GM18520 (cell line): ENCODE measurements around the gene POLR3G.
A peak's percentile ranks its signal among the peaks of the same experiment; 100 is the strongest.

ENCODE experiments used
- ATAC-seq: cut with Tn5 transposase; IDR thresholded peaks from one replicate; pipeline ENCODE4 v1.9.1; 2021; ENCODE audit not compliant: unreplicated experiment

POLR3G gene, protein sequence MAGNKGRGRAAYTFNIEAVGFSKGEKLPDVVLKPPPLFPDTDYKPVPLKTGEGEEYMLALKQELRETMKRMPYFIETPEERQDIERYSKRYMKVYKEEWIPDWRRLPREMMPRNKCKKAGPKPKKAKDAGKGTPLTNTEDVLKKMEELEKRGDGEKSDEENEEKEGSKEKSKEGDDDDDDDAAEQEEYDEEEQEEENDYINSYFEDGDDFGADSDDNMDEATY

DNA sequence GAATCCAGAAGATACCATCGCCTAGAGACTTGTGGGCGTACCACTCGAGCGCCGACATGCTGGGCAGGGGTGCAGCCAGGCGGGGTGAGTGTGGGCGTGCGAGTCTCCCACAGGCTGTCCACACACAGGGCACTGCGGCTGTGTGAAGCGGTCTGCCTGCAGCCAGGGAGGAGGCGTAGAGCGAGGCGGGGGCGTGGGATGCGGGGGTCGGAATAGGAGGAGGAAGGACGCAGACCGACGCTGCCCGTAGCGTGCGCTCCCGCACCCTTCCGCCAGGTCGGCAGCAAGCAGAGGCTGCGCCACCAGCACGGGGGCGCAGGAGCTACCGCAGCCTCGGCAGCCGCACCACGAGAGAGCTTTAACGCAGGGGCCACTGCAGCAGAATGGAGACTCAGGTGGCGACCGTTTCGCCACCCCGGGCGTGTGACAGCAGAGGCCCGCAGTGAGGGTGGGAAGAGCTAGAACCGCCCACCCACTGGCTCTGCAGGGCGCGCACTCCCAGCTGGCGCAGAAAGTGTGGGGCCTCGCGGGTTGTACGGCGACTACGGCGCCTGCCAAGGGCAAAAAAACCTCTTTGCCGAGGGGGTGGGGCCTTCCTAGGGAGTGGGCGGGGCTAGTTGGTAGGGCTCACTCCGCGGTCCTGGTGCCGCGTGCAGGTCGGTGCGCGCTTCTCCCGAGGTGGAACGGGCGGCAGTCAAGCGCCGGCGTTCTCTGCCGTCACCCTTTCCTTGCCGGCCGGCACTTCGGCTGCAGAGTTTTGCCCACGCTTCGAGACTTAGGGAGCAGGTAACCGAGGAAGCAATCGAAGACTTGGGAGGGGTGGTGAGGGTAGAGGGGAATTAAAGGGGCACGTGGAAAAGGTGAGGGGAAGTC lies at the start of gene POLR3G, which contains the start of gene MBLAC2:
TSS of gene POLR3G (plus strand) at position 630 of the 873 bp plus-strand sequence. CDS start 10,704 bp downstream, outside the sequence.
TSS of gene MBLAC2 (minus strand) at position 537 of the 873 bp plus-strand sequence. CDS start at position 58, 479 bp downstream.
- ATAC-seq, result peak; percentile 82

DNA sequence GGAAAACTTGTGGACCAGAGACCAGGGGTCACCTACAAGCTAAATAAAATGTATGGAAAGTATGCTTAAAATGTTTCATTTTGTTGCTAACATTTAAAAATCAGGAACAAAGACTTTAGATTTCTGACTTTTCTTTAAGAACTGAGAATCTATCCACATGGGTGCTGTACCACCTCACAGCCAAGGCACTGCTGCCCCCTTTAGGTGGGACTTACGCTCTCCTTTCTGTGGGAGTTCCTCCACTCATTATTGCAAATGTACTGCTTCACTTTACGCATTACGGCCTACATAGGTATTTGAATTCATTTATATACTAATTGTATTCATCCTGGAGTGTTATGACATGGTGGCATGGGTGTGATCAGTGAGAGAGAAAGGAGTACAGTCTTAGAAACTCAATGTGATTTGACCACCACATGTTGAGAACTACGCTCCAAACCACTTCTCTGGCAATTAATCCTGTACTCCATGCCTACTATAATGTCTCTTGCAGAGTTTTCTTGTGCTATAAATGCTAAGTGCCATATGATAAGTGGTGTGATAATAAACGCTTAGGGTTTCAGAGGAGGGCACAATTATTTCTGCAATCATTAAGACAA lies 40.4 kb upstream of the POLR3G start:
- ATAC-seq, result no peak

DNA sequence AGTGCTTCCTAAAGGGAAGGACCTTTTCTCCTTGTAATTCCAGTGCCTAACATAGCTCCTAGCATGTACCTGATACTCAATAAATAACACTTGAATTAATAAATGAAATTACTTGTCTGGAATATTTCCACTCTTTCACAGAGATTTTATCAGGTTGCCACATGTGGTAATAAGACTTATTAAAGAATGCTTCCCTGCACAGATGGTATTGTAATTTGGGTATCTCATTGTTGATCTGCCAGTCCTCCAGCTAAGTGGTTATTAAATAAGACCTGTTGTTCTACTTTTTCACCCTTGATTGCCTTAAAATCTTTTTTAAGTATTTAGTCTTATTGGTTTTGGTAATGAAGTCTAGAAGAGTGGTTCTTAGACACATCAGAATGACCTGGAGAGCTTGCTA lies 37.0 kb upstream of the POLR3G start:
- ATAC-seq, result no peak

DNA sequence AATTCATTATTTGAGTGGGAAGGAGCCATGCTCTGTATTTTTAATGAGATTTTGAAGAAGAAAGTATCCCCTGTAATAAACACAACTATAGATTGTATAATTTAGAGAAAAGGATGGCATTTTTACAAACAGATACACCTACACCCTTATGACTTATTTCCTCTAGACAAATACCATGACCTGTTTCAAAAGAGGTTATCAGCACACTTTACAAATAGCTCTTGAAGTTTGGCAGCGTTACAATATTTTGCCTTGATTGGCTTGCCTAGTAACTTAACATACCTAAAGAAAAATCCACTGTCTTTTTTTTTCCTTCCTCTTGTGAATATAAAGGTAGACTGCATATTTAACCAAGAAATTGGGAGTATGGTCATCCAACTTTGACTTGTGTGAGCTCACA lies 36.6 kb upstream of the POLR3G start:
- no peak for ATAC-seq

DNA sequence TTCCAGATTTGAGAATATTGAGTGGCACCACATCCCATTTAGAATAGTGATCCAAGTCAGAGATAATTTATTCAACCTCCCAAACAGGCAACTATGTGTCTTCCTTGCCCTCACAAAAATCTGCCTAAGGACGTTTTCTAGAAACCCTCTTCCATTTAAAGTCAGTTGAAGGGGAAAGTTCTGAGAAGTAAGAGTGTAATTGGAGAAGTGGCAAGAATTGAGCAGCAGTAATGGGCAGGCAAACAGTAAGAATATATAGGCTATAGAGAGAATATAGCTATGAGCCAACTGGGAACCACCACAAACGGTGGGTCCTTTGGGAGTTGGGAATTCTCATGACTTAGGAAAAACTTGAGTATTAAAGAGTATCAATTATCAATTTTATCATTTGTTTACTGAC lies 34.0 kb upstream of the POLR3G start:
- ATAC-seq, result no peak

DNA sequence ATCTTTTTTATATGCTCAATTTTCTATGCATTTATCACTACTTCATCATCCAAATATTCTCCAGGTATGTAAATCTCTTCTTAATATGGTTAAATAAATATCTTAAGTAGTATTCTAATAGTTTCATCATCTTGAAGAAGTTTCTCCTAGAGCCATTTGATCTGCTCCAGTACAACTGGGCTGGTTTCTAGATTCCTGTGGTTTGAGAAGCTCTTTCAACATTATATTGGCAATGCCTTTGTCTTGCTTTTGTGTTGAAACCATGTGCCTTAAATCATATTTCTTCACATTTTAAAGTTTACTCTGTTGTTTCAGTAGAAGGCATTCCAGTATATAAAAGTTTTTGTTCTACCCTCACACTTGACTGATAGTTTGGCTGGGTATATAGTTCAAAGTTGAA lies 27.7 kb upstream of the POLR3G start:
- ATAC-seq, result no peak

DNA sequence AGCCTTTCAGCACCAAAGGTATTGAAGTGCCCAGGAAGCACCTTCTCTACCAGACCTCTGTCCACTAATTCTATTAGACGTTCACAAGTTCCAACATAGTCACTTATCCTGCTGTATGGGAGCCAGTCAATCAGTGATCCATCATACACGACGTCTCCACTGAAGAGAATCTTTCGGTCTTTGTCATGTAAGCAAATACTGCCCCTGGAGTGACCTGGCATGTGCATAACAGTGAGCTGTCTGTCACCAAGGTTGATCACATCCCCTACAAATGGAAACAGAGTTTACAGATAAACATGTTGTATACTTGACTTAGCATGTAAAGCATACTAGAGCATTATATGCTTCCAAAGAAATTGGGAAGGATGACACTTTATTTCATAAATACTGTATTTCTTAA lies 13.4 kb upstream of the POLR3G start:
- no peak for ATAC-seq

DNA sequence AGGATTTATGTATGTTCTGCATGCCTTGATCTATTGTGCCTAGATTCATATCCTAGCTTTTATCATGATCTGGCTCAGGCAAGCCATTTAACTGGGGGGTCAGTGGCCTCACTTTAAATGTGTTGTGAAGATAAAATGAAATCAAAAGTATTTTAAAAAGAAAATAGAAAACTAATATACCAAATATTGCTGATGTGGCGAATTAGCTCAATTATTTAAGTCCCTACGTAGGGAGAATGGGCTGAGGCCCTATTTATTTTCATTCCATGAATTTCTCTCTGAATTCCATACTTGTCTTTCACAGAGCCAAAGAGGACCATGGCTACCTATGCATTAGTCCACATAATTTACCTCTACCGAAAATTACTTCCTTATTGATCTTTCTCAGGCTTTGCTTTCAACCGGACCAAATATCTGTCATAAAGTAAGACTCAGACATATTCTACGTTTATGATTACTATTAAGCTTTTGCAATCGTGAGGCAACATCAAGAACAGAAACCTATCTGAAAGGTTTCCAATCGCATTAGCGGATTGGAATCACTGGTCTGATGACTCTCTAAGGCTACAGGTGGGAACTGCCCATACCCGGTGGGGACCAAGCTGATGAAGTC lies 1.8 kb upstream of the POLR3G start:
- no peak for ATAC-seq

DNA sequence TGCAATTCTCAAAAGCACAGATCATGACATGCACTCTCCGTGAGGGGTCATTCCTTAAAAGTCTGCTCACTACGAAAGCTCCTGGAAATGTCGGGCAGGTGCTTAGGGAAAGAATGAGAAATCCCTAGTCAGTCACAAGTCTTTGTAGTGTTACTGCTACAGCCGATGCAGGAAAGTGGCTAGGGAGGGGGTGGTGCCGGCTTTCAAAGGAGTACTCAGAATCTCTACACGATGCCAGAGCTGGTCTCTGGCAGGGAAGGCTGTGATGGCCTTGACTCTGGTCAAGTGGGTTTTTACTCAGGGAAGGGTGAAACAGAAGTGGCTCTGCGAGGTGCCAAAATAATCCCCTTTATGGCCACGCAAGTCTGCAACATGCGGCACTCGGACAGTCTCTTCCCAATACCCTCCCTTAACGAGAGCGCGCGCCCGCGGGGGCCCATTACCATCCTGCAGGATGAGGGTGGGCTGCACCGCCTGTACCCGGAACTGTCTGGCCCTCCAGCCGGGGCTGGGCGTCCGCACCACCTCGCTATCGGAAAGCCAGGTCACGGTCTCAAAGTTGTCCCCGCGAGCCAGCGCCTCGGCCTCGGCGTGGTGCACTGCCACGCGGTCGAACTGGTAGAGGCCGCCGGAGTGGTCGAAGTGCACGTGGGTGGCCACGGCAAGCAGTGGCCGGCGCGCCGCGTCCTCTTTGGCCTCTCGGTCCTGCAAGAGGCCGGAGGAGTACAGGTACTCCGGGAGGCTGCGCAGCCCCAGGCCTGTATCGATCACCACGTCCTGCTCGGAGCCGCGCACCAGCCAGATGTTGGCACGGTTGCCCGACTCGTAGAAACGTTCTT lies 1.0 kb upstream of the POLR3G start:
- peak; percentile 12 for ATAC-seq

DNA sequence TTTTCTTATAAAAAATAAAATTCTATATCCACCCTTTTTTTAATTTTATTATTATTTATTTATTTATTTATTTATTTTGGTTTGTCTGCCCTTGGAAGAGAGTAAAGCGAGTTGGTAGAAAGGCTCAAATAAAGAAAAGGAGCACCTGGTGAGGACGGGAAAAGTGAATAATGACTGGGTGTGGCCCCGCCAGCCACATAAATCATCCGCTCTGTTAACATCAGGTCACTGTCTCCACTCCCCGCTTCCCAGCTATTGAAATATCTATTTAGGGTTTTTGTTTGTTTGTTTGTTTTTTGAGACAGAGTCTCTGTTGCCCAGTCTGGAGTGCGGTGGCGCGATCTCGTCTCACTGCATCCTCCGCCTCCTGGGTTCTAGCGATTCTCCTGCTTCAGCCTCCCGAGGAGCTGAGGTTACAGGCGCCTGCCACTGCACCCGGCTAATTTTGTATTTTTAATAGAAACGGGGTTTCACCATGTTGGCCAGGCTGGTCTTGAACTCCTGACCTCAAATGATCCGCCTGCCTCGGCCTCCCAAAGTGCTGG lies 844 bp downstream of the POLR3G start:
- no peak for ATAC-seq

DNA sequence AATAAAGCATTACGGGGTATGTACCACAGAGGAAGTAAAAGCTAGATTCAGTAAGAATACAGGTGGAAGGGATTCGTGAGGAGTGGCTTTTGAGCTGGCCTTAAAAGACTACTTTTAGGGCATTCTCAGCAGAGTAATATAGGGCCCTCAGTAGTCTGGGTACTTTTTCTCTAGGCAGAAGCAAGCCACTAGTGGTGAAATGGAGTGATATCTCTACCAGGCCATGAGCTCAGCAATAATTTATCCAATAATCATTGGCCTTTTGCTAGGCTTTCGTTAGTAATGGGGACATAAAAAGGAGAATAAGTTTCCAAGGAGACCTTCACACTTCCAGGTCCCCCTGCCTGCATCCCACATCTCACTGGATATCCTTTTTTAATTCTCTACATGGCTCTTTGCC lies 1.7 kb downstream of the POLR3G start:
- no peak for ATAC-seq

DNA sequence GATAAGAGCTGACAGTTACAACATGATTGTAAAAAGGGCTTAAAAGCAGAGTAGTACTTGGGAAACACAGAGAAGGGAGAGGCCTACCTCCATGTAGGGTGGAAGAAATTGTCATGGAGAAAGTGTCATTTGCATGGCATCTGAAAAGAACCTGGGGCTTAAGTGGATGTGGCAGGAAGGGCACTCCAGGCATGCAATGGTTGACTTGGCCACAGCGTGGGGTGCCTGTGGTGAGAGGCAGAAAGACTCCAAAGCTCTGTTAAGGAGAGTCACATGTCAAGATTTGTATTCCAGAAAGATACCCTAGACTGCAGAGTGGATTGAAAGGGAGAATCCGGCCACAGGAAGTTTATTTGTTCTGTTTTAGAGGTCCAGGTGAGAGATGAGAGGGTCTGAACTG lies 2.4 kb downstream of the POLR3G start:
- ATAC-seq, result no peak

DNA sequence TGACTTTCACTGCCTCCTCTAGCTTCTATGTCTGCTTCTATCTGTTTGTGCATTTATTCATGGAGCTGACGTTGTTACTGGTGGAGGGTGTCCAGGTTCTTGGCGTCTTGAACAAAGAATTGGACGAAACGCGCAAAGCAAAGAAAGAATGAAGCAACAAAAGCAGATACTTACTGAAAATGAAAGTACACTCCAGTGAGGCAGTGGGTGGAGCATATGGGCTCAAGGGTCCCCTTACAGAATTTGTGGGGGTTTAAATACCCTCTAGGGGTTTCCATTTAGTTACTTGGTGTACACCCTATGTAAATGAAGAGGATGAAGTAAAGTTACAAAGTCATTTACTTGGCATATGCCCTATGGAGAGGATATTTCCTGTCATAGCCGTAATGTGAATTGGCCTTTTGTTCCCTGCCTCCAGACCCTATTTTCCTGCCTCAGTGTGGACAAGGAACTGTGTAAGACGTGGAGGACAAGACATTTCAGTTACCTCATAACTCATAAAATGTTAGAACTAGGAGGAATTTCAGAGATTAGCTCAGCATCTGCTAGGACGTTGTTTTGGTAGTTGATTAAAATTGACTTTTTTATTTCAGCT lies 3.1 kb downstream of the POLR3G start:
- no peak for ATAC-seq

DNA sequence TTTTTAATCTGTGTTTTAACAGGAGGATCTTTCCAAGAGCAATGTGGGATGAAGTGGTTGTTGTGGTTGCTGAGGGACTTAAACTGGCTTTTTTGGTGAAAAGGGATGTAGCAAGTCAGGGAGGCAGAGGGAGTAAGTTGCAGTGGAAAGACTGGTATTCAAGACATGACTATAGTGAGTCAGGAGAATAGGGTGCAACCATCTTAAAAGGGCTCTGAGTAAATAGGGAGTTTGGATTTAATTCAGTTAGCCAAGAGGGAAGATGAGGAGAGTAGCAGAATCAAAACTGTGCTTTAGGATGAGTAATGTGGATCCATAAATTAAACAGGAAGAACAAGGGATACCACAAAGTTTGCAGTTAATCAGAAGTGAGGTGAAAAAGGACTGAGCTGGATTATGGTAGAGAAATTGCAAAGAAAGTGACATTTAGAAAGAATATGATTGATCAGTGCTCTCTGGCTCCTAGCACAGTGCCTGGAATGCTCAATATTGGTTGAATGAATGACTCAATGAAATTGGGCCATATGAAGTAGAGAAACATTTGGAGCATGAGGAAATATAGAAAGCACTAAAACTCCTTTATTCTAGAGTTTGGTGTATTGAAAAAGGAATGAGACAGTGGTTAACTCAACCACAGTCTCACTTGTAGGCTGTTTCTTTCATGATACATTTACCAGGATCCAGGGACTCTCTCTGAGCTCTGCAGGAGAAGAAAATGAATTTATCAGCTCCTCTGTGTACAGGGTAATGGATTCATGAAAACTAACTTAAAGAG lies 5.1 kb downstream of the POLR3G start:
- no peak for ATAC-seq

DNA sequence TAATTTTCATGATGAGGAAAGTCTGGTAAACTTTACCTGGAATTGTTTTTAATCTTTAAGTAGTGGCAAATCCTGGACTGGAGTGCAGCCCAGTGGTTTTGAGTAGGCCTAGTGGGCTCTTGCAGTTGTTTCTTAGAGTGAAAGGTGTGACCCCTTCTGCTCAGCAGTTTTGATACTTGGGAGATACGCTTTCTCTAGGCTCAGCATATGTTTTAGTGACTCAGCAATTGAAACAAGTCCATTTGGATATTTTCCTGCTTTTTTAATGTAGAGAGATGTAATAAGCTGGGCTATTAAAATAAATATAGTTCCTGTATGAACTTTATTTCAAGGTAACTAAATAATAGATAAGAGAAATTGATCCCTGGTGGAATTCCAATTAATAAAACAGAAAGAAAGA lies 6.0 kb downstream of the POLR3G start:
- ATAC-seq, result no peak

DNA sequence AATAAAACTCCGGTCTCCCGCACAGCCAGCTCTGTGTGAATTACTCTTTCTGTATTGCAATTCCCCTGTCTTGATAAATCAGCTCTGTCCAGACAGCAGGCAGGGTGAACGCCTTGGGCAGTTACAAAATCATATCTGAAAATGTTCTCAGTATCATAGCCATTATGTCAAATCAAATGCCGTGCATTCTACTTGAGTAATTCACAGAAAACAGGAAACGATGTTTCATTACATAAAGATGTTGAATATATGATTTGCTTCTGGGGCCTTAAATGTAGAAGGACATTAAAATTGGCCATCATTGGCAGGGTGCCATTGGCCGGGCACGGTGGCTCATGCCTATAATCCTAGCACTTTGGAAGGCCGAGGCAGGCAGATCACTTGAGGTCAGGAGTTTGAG lies 8.5 kb downstream of the POLR3G start:
- ATAC-seq, result no peak

DNA sequence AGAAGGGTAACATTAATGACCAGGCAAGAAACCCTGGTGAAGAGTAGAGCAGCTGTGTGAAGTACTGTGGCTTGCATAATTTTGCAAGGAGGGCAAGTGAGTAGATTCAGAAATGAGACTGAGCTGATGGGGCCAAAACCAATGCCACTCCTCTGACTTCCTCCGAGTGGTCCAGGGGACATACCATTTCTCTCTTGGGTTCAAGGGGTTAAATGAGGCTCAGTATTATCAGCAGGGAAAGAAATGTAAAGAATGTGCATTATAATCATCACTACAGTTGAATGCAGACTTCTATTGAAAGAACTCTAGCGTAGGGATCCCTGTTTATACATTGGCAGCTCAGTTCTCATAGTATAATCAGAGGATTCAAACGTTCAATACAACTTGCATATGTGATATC lies 9.9 kb downstream of the POLR3G start:
- no peak for ATAC-seq

DNA sequence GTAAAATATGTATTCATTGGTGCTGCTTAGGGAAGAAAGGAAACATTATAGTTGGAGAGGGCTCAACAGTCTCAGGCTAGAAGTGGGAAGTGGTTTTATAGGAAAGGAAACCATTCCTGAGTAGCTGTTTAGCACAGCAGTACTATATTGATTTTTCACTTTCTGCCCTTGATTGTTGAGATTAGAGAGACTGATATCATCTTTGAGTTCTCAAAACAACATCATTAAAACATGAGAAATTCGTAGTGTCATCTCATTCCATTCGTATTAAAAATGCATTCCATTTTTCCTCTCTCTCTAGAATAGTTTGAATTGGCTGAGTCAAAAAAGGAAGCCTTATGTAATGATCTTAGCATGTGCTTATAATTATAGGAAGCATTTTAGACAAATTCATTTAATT lies 14.1 kb downstream of the POLR3G start:
- ATAC-seq, result no peak

DNA sequence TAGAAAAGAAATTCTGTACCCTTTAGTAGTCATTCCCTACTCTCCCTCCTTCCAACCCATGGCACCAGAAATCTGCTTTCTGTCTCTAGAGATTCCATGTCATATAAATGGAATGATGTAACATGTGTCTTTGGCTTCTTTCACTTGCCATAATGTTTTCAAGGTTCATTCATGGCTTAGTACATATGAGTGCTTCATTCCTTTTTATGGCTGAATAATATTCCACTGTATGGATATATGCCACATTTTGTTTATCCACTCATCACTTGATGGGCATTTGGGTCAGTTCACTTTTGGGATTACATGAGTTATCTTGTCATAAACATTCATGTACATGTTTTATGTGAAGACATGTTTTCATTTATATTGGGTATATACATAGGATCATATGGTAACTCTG lies 19.4 kb downstream of the POLR3G start:
- ATAC-seq, result no peak
